Stimulated activated CD8-positive, alpha-beta memory T cell treated with anti-CD3 and anti-CD28 coated beads, Interleukin-12 subunit alpha, Interleukin-12 subunit beta, amount 100 ng/mL, for 24 hours (primary cell): ENCODE measurements around the gene AGO1.
"Not testable (repeated sequence)": the region's sequence is repeated elsewhere in the genome, so short reads cannot be mapped to it uniquely, and the experiment has no call there.

Experiments
- DNase-seq: peaks from one replicate; pipeline ENCODE4 v3.0.0-alpha.2; 2020; ENCODE audit errors: extremely low read depth

The AGO1 gene

DNA sequence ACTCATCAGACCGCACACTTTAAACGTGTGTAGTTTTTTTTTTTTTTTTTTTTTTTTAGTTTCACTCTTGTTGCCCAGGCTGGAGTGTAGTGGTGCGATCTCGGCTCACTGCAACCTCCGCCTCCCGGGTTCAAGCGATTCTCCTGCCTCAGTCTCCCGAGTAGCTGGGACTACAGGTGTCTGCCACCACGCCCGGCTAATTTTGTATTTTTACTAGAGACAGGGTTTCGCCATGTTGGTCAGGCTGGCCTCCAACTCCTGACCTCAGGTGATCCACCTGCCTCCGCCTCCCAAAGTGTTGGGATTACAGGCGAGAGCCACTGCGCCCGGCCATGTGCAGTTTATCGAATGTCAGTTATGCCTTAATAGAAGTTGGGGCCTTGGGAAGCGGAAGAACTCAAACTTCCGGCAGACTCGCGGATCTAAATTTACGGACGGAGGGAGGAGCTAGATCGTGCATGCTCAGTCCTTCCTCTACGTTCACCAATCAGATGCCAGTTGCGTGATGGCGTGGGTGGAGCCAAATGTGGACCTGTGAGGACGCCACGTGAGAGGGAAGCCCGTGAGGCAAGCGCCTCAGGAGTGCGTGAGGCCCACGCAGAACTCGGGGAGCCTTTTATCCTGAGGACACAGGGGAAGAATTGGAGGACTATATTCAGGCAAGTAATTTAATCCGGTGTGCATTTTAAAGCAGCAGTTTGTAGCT is 13.6 kb upstream of the AGO1 start:
- not testable (repeated sequence) for DNase-seq

DNA sequence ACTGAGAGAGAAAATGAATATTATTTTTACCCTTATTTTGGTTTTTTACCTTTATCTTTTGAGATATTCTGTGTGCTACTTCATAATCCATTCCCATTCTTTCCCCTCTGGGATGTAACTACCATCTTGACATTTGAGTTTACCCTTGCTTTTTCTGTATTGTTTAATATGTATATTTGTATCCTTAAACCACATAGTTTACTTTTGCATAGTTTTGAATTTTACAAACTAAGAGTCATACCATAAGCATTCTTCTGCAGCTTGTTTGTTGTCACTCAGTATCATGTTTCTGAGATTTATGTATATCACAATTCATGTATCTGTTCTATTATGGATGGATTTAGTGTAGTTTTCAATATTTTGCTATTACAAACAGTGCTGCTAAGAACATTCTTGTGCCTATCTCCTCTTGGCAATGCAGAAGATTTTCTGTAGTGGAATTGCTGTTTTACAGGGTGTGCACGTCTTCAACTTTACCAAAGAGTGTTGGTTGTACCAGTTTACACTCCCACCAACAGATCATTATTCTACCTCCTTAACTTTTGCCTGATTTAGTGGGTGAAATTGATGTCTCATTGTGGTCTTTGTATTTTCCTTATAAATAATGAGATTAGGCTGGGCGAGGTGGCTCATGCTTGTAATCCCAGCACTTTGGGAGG is 12.2 kb upstream of the AGO1 start:
- DNase-seq: no peak

DNA sequence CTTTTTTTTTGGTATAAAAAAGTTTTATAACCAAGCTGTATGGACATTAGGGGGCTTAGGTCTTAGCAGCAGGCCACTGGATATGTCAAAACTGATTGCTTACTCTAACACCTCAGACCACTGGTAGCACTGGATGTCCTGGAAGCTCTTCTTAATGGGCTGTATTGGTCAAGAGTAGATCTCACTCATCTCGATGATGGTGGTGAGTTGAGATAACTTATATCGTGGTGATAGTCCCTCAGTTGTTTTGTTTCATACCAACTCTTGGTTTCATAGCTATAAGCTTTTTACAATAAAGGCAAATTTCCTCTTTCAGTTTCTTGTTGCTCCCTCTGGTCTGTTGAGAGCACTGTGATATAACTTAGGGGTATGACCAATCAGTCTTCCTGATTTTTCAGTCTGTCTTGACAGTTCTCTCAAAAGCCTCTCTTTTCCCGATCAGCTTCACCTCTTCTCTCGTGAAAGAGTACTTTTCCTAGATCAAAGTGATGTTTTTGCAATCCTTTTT is 9.7 kb upstream of the AGO1 start:
- no peak for DNase-seq

DNA sequence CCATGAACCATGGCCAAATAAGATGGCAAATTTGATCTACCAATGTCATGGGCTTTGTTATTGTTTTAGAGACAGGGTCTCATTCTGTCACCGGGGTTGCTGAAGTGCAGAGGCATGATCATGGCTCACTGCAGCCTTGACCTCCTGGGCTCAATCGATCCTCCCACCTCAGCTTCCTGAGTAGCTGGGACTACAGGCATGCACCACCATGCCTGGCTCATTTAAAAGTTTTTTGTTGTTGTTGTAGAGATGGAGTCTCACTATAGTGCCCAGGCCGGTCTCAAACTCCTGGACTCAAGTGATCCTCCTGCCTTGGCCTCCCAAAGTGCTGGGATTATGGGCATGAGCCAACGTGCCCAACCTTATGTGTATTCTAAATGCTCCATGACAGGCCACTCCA is 8.9 kb upstream of the AGO1 start:
- not testable (repeated sequence) for DNase-seq

DNA sequence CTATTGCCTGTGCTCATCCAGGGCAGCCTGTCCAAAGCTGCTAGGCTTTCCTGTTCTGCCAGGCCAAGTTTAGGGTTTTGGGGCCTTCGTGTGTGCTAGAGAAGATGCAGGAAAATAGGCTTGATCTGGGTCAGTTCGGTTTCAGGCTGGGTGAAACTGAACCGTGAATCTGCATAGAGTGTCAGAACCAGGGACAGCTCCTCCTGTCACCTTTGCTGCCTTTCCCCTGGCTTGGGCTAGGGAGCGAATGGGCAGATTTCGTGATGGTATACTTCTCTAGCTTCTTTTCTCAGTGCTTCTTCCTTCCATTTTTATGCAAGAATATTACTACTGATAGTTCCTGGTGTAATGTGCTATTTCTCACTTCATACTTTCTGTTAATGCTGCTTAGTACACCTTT is 6.0 kb upstream of the AGO1 start:
- no peak for DNase-seq

DNA sequence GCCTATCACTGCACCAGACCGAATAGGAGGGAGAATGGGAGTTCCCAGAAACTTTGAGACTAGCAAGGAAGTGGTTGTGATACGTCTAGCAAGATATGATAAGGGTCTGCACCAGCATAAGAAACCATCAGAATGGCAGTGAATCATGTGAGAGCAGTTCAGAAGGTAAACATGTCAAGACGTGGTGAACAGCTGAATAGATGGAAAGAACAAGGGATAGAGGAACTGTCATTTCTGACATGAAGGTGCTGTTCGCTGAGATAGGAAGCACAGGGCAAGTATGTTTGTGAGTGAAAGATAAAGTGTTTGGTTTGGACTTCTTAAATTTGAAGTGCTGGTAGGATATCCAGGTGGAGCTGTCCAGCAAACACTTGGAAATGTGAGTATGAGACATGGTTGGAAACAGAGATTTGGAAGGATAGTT is 1.1 kb upstream of the AGO1 start:
- no peak for DNase-seq

DNA sequence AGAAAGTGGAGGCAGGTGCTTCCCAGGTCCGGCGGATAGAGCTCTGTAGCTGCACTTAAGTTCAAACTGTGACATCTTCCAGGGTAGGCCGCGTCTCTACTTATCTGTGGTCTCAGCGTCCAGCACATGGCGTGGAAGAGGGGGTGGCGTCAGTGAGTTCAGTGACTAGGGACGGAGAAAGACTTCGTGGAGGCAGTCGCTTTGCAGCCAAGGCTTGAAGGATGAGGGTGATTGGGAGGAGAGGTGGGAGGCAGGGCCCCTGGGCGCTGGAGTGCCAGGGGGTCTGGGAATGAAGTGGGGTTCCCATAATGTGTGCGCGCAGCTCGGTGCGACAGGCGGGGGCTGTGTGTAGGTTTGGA is 444 bp upstream of the AGO1 start:
- no peak for DNase-seq

DNA sequence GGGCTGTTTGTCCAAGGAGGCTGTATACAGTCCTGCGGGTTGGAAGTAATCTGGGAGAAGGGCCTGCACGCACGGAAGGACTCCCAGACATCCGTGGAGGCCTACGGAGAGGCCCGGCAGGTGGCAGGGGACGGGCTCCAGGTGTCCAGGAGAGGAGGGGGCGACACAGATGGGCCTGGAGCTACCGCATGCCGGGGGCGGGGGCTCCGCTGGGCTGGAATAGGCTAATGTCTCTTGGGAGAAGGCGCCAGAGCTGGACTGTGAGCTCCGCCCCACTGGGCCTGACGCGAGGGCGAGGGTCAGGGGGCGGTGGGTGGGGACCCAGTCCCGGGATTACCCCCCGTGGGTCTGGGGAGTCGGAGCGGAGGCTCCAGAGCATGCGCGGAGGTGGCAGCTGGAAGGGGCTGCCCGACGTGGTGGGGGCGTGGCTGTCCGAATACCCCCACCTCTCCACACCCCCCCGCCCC is 659 bp downstream of the AGO1 start:
- no peak for DNase-seq

DNA sequence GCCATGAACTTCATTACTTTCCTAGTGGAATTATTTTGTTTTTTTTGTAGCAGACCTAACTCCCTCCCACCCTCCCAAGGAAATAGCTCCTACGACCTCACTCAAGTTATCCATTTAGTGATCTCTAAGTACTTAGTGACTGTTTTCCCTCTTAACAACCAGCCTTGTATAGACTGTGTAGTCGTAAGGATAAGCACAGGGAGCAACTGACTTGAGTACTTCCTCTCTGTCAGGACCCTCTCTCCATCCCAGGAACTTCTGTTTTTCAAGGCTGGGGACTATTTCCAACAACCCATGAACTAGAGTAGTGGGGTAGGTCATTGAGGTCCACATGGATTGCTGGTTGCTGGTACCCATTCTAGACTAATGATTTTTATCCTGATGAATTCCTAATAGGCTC is 1.9 kb downstream of the AGO1 start:
- DNase-seq: no peak

DNA sequence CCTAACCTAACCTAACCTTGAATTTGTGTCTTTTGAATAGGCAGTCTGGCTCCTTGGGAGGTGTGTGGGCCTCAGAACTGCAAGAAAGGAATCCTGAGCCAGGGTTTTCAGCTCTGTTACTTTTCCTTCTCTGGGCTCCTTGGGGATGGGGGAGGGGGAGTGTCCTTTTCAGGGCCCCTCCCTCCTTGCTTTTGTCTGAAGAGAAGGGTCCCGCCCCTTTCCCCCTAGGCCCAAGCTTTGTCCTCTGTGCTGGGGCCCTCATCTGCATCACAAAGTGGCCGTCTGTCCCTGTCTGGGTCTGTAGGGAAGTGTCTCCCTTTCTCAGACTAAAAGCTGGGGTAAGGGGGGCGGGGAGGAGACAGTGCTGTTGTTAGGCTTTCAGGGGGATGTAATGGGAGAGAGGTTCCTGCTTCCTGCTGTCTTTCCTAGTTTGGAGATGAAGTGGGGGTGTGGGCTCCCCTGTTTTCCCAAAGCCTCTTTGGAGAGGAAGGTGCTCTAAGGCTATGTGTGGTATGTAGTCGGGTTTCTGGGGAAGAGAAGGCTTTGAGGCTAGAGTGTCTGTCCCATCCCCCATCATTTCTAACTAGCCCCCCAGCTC is 3.1 kb downstream of the AGO1 start:
- no peak for DNase-seq

DNA sequence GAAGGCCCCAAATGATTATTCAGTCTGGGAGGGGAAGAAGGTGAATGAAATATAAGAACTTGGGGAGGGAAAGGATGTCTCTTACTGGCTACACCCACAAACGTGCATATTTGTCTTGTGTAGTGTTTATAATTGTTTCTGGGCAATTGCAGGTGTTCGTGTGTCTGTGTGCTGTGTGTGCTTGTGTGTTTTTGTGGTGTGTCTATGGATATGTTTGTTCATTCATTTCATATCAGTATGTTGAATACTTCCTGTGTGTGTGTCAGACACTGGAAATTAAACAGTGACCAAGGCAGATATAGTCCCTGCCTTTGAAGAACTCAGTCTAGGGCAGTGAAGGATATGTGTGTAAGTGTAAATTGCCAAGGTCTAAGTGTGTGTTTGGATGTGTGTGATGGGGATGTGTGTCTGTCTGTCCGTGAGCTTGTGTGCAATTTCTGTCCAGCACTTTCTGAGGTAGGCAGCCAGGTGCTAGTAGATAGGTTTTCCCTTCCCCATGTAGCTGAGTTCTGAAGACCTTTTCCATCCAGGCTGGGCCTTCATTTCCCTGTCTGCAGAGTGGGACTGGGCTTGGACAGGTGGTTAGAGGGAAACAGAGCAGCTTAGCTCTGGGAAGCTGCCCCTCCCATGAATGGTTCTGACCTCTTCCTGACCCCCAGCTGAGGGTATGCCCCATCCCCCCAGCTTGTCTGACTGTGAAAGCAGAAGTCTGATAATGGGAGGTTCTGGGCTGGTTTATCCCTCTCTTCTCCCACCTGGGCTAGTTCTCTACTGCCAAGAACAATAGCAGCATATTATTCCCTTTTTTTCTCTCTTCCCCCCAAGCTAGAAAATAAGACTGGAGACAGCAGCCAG is 3.8 kb downstream of the AGO1 start:
- DNase-seq: no peak

DNA sequence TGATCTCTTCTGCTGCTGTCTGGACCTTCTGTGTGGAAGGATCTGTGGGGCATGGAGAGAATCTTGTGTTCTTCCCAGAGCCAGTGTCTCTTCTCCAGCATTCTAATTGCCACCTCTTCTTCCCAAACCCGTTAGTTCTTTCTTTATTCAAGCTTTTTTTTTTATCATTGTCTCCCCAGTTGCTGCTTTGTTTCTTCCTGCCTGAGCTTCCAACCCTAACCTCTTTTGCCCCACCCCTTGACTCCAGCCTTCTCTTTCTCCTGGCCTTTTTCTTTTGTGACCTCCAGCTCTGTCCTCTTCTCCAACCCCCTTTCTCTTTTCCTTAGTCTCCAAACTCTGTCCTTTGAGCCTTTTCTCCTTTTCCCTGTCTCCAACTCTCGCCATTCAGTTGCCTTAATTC is 4.5 kb downstream of the AGO1 start:
- no peak for DNase-seq

DNA sequence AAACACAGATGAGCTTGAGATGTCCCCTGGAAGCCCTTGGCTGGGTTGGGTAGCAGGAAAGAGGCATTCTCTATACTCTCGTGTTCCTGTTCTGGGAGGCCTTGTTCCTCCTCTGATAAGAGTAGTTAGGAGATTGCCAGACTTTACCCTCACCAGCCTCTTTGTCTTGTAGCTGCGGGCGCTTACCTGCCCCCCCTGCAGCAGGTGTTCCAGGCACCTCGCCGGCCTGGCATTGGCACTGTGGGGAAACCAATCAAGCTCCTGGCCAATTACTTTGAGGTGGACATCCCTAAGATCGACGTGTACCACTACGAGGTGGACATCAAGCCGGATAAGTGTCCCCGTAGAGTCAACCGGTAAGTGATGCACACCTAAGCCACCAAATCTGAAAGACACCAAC is 5.2 kb downstream of the AGO1 start:
- DNase-seq: no peak

DNA sequence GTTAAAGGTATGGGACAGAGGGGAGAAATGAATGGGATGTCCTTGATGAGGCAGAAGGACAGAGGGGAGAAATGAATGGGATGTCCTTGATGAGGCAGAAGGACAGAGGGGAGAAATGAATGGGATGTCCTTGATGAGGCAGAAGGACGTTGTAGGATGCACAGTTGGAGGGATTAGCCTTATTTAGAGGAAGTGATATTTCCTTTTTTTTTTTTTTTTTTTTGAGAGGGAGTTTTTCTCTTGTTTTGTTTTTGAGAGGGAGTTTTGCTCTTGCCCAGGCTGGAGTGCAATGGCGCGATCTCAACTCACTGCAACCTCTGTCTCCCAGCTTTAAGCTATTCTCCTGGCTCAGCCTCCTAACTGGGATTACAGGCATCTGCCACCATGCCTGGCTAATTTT is 6.0 kb downstream of the AGO1 start:
- not testable (repeated sequence) for DNase-seq

DNA sequence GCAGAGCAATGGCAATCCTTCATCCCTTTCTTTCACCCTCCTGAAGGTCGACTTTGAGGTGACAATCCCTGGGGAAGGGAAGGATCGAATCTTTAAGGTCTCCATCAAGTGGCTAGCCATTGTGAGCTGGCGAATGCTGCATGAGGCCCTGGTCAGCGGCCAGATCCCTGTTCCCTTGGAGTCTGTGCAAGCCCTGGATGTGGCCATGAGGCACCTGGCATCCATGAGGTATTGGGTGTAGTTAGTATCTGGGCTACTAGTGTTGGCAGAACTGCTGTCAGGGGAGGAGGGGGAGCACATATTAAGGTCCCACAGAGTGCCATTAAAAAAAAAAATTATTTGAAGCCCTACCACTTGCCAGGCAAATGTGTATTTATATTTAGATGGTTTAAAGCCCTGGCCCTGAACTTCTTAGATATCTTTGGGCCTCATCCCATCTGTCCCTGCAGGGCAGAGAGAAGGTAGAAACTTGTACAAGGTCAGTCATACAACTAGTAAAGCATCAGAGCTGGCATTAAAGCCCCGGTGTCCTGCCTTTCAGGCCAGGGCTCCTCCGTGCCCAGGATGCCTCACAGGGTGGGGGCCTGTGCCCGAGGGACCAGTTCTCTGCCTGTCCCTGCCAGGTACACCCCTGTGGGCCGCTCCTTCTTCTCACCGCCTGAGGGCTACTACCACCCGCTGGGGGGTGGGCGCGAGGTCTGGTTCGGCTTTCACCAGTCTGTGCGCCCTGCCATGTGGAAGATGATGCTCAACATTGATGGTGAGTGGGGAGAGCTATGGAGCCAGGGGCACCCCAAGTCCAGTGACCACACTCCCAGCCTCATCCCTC is 10.3 kb downstream of the AGO1 start:
- no peak for DNase-seq

DNA sequence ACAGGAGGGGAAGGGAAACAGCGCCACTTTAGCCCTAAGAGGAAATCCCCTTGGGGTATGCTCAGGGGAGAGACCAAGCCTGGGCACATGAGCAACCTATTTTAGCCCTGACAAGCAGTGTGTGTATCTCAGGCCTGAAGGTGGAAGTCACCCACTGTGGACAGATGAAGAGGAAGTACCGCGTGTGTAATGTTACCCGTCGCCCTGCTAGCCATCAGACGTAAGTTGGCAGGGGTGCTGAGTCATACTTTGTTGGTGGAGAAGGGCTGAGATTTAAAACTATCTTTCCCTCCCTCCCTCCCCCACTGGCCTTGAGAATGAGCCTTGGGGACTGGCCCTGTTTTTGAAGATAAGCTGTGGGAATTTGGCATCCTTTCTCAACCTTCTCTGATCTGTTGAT is 11.2 kb downstream of the AGO1 start:
- no peak for DNase-seq

DNA sequence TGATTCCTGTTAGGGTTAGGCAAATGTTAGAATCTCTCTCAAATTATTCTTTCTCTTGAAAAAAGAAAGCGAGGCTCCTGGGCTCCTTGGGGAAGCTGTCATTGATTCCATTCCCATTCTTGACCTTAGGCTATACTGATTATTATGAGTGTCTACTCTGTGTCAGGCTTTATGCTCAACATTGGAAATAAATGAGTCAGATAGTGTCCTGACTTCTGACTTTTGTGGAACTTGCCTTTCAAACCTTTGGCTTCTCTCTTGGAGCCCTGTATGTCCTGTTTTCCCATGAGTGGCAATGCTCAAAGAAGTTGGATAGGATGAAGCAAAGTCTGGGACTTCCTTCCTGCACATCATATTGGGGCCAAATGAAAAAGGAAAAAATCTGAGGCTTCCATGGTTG is 11.6 kb downstream of the AGO1 start:
- no peak for DNase-seq

DNA sequence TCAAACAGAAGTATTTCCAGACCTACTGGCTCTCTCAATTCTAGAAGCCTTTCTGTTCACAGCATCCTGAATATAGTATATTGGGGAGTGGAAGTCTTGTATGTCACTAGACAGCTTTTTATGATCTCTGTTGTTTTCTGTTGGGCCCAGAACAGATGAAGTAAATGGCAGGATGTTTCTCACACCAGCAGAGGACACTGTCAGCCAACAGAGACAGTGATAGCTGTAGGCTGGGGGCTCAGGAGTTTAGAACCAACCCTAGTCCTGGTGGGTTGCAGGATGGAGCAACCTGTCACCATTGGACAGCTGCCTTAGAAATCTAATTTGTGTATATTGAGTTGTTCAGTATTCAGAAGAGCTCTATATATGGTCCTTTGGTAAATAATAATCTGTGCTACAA is 16.9 kb downstream of the AGO1 start:
- no peak for DNase-seq

DNA sequence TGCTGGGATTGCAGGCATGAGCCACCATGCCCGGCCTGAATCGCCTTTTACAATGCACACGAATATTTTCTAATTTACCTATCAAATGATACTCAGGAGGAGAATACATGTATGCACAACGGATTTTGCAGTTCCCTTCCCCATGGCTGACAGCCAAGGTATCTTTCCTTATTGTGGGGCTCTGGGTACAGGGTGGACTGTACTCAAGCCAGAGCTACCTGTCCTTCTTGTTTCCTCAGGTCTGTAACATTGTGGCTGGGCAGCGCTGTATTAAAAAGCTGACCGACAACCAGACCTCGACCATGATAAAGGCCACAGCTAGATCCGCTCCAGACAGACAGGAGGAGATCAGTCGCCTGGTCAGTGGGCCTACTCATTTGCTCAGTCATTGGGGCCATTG is 18.2 kb downstream of the AGO1 start:
- no peak for DNase-seq

DNA sequence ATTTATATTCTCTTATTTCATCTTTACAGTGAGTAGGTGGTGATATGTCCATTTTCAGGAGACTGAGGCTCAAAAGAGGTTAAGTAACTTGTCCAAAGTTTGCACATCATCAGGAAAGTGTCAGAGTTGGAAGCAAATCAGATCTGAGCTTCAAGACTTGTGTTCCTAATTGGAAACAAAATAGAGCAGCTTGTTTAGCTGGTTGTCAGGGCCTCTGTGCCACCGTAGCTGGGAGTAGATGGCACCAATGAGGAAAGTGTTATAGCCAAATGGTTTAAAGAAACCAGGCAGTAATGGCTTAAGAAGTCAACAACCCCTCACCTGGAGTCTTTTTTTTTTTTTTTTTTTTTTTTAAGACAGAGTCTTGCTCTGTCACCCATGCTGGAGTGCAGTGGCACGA is 19.7 kb downstream of the AGO1 start:
- no peak for DNase-seq

DNA sequence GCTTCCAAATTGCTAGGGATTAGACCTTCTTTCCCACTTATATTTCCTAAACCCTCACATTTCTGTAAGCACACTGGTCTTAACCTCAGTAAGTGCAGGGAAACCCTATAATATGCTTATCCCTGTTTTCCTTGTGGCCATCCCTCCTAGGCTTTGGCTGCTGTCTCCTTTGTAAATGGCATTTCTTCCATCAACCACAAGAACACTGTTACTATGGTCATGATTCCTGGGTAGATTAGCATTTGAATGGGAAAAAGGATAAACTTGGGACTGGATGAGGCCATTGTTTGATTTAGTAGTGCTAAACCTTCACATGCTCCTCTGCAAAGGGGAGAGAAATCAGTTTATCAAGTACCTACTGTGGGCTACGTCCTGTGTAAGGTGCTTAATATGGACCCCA is 31.7 kb downstream of the AGO1 start:
- no peak for DNase-seq
